Spleen (tissue), 11 donors: ENCODE data around the gene SLC12A3. TPM values are rescaled to one million over a fixed set of nuclear protein-coding genes. Genes with fewer than 3 reads are reported as not detected.

Experiments
- DNase-seq: peaks from one replicate; pipeline ENCODE4 v3.0.0-alpha.2; 2020
- H3K27ac ChIP-seq, 8 donors: fragments of 200-600 bp; sonication (generic) in 7 of 8; 1 replicate in 4 of 8; 2 replicates in 4 of 8; pipeline versions ENCODE4 v1.5.0 to v1.8.0; 2016 to 2021; ENCODE audit warnings: inconsistent platforms in 4 of 8, mild to moderate bottlenecking in 4 of 8, moderate library complexity in 1 of 8
- H3K27me3 ChIP-seq, 7 donors: fragments of 200-600 bp; sonication (generic) in 6 of 7; replicated peaks in 1 of 7; 1 replicate in 4 of 7; 2 replicates in 3 of 7; pipeline versions ENCODE4 v1.5.0 to v1.8.0; 2016 to 2021; ENCODE audit warnings: inconsistent platforms in 3 of 7, mild to moderate bottlenecking in 1 of 7
- H3K36me3 ChIP-seq, 6 donors: fragments of 200-600 bp; sonication (generic) in 5 of 6; 1 replicate in 4 of 6; 2 replicates in 2 of 6; pipeline versions ENCODE4 v1.5.0 to v1.8.0; 2016 to 2021; ENCODE audit warnings: inconsistent platforms in 2 of 6
- H3K4me1 ChIP-seq, 6 donors: fragments of 200-600 bp; sonication (generic) in 5 of 6; 1 replicate in 3 of 6; 2 replicates in 3 of 6; pipeline versions ENCODE4 v1.5.0 to v1.8.0; 2016 to 2021; ENCODE audit warnings: inconsistent platforms in 3 of 6
- H3K4me3 ChIP-seq, 8 donors: fragments of 200-600 bp; sonication (generic) in 7 of 8; 1 replicate in 4 of 8; 2 replicates in 4 of 8; pipeline versions ENCODE4 v1.5.0 to v1.8.0; 2016 to 2021; ENCODE audit warnings: inconsistent platforms in 4 of 8, mild to moderate bottlenecking in 4 of 8, moderate library complexity in 2 of 8
- H3K9me3 ChIP-seq, 8 donors: fragments of 200-600 bp; sonication (generic) in 7 of 8; 1 replicate in 4 of 8; 2 replicates in 4 of 8; pipeline versions ENCODE4 v1.5.0 to v1.8.0; 2016 to 2021; ENCODE audit warnings: inconsistent platforms in 4 of 8
- CTCF ChIP-seq, 11 experiments: fragments of 200-600 bp in 7 of 11; fragments of 450-650 bp in 4 of 11; sonication (generic) in 4 of 11; IDR thresholded peaks in 8 of 11; conservative IDR thresholded peaks in 3 of 11; 1 replicate in 7 of 11; 2 replicates in 4 of 11; pipeline versions ENCODE4 v1.4.0 to v1.8.0; 2016 to 2021; ENCODE audit warnings: antibody characterized with exemption in 11 of 11, inconsistent platforms in 4 of 11, mild to moderate bottlenecking in 1 of 11
- POLR2A ChIP-seq, 3 donors: fragments of 450-650 bp; IDR thresholded peaks; one replicate each; pipeline ENCODE4 v1.5.1; 2017; ENCODE audit warnings: antibody characterized with exemption in 3 of 3, mild to moderate bottlenecking in 1 of 3
- POLR2AphosphoS5 ChIP-seq, 3 donors: sonication (generic); formaldehyde crosslinking; IDR thresholded peaks; one replicate each; pipeline ENCODE4 v1.5.1; 2017; ENCODE audit warnings: antibody characterized with exemption in 3 of 3
- WGBS, 5 donors: extraction: QIAGEN DNeasy Blood & Tissue Kit in 3 of 5; methylation state at CpG; one replicate each; pipeline versions ENCODE4 v1.1.5 to v1.1.7; 2013 to 2018; 5-methylcytosine and 5-hydroxymethylcytosine counted together
- intact Hi-C: fragments of 100-400 bp; cut with DNase I; formaldehyde crosslinking; loops from one replicate; pipeline ENCODE4 v1.15.0; 2023; ENCODE audit warnings: low total_unique reads
- polyA plus RNA-seq, 3 donors: library from polyadenylated mRNA; stranded (reverse); fragments of 200-250 nt; gene quantifications; one replicate each; pipeline ENCODE4 v1.2.1, GENCODE V29; 2013
- total RNA-seq, 7 donors: library from RNA; depleted of rRNA in 3 of 7; stranded (reverse); fragments of >200 nt in 3 of 7; fragmentation: NEBNext Ultra II Directional in 4 of 7; extraction: Animal tissue kit (Norgen Biotek cat#: 25700) in 4 of 7; gene quantifications; one replicate each; pipeline versions ENCODE4 v1.1.0 to v1.2.1, GENCODE V29; 2016 to 2021
- donor health status: healthy with polysubstance abuse.
- donor health status: DM: no; HTN: no; CAD: no; lungs with moderate emphysema.
- donor health status: DM: no; HTN: no; CAD: no.
- donor health status: Bipolar disorder and iron deficiency.
- donor health status: healthy.
- donor health status: DM: no; HTN: no; CAD: no.
- donor health status: DM: yes; HTN: yes; CAD: no.

Gene SLC12A3
- total and polyA plus RNA-seq, 10 donors = 0.42 to 2.6 (median 1.1) TPM

- H3K27ac ChIP-seq = peak overlapping the region; percentile 96 to 100 (median 99)
Observed at GRCh38 chr16:56931271-56931891, 66.4 kb downstream of the SLC12A3 start.

GRCh38 chr16:56931892-56932720, 67.1 kb downstream of the SLC12A3 start, which contains the start of gene HERPUD1:
TSS of gene HERPUD1 (plus strand) at chr16:56932142. CDS start at chr16:56932245, 103 bp downstream.
- peak; percentile 100 for DNase-seq
- H3K27ac ChIP-seq = peak within 1 kb of the TSS; percentile 96 to 100 (median 99)
- H3K4me1 ChIP-seq = peaks cover 28 to 67% (median 54%) of the 10 kb centered on the region in 6 donors
- no peaks in the 10 kb centered on the region for H3K9me3 ChIP-seq
- TF ChIP-seq POLR2AphosphoS5 (IDR thresholded peaks at IDR 0.05) (peak; percentile 98 to 100 (median 100)), POLR2A (IDR thresholded peaks at IDR 0.05) (peak; percentile 71 to 86 (median 74)), CTCF (IDR thresholded peaks at IDR 0.05 in 8 of 11, conservative IDR thresholded peaks at IDR 0.05 in 3 of 11) (peak in 9 of 11 experiments; percentile 6 to 57 (median 33))
- peaks cover 5 to 30% (median 20%) of the 10 kb centered on the region in 6 donors for H3K36me3 ChIP-seq
- intact Hi-C loops = loop anchor here (5.0 kb wide), 1 partner anchor 60 kb away; no protein-coding TSS in a partner anchor
- no peaks in the 10 kb centered on the region for H3K27me3 ChIP-seq
- 0 to 1% (median 1%) methylated on average over 29 to 83 of the region's 83 CpGs for WGBS, 5 donors
- H3K4me3 ChIP-seq = peak within 1 kb of the TSS; percentile 72 to 96 (median 82)

More at GRCh38 chr16:56931271-56931891, 66.4 kb downstream of the SLC12A3 start:
- 18 to 29% (median 23%) methylated on average over 17 to 25 of the region's 25 CpGs for WGBS, 5 donors
- Histone ChIP-seq H3K27me3 (no peaks in the 10 kb centered on the region), H3K4me3 (peak overlapping the region; percentile 72 to 96 (median 82)), H3K9me3 (no peaks in the 10 kb centered on the region), H3K4me1 (peaks cover 26 to 60% (median 47%) of the 10 kb centered on the region in 6 donors), H3K36me3 (peaks cover 0 to 23% (median 12%) of the 10 kb centered on the region in 6 donors)
- DNase-seq = no peak
- TF ChIP-seq POLR2AphosphoS5 (IDR thresholded peaks at IDR 0.05) (no peak), CTCF (IDR thresholded peaks at IDR 0.05 in 8 of 11, conservative IDR thresholded peaks at IDR 0.05 in 3 of 11) (no peak), POLR2A (IDR thresholded peaks at IDR 0.05) (no peak)
- intact Hi-C loops = loop anchor here (5.0 kb wide), 1 partner anchor 59 kb away; no protein-coding TSS in a partner anchor

- peaks cover 28 to 72% (median 63%) of the 10 kb centered on the region in 6 donors for H3K4me1 ChIP-seq
- H3K9me3 ChIP-seq = no peaks in the 10 kb centered on the region
- intact Hi-C loops = loop anchor here (5.0 kb wide), 1 partner anchor 61 kb away; no protein-coding TSS in a partner anchor
- no peaks in the 10 kb centered on the region for H3K27me3 ChIP-seq
- DNase-seq = peak; percentile 94
- H3K27ac ChIP-seq = peak overlapping the region; percentile 96 to 100 (median 99)
- peaks cover 5 to 39% (median 28%) of the 10 kb centered on the region in 6 donors for H3K36me3 ChIP-seq
- peak overlapping the region; percentile 72 to 96 (median 82) for H3K4me3 ChIP-seq
- WGBS, 5 donors = 3 to 10% (median 6%) methylated on average over 9 to 25 of the region's 25 CpGs
- TF ChIP-seq CTCF (IDR thresholded peaks at IDR 0.05 in 8 of 11, conservative IDR thresholded peaks at IDR 0.05 in 3 of 11) = peak in 2 of 11 experiments; percentile 3 to 4
- peak in 1 of 3 donors; percentile 74 for TF ChIP-seq POLR2A (IDR thresholded peaks at IDR 0.05)
- TF ChIP-seq POLR2AphosphoS5 (IDR thresholded peaks at IDR 0.05) = peak; percentile 78 to 89 (median 89)
Observed at GRCh38 chr16:56932721-56933619, 68.0 kb downstream of the SLC12A3 start.
